T-helper 1 cell treated with Interleukin-12 subunit alpha and Interleukin-12 subunit beta and Interleukin-4 antibody, amounts not matched to agents 30 μg/mL and 1 μg/mL, for 36 hours (primary cell): ENCODE measurements around the gene TMPRSS13.

Source experiments
- H3K27ac Mint-ChIP-seq: one replicate; pipeline ENCODE4 v1.8.0; 2021; ENCODE audit warnings: mild to moderate bottlenecking, mixed read lengths
- H3K27me3 Mint-ChIP-seq: one replicate; pipeline ENCODE4 v1.8.0; 2021; ENCODE audit warnings: low read depth, mixed read lengths
- H3K36me3 Mint-ChIP-seq: one replicate; pipeline ENCODE4 v1.8.0; 2021; ENCODE audit warnings: low read depth, mixed read lengths
- H3K4me1 Mint-ChIP-seq: one replicate; pipeline ENCODE4 v1.8.0; 2021; ENCODE audit warnings: low read depth, mixed read lengths
- H3K4me3 Mint-ChIP-seq: one replicate; pipeline ENCODE4 v1.8.0; 2021; ENCODE audit warnings: mild to moderate bottlenecking, moderate library complexity, mixed read lengths
- H3K9me3 Mint-ChIP-seq: one replicate; pipeline ENCODE4 v1.8.0; 2021; ENCODE audit warnings: mixed read lengths

TMPRSS13 gene

DNA sequence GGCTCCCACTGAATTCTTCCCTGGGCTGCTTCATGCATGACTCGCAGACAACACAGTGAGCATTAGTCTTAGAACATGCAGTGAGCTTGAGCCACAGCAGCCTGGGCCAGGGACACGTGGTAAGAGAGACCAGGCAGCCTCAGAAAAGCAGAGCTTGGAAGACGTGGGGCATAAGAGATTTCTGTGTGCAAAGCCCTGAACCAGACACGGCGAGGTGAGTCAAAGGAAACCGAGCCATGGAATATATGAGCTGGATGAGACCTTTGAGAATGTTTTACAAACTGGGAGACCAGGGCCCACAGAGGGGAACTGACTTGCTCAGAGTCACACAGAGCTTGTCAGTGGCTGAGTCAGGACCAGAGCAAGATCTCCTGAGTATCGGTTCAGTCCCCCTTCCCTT is 44.2 kb downstream of the TMPRSS13 start:
- H3K27ac Mint-ChIP-seq = no peak overlapping the region
- no peaks in the 10 kb centered on the region for H3K36me3 Mint-ChIP-seq
- H3K4me3 Mint-ChIP-seq = no peak overlapping the region
- no peaks in the 10 kb centered on the region for H3K9me3 Mint-ChIP-seq
- H3K27me3 Mint-ChIP-seq = peaks cover 55% of the 10 kb centered on the region
- H3K4me1 Mint-ChIP-seq = no peaks in the 10 kb centered on the region

GRCh38 chr11:117883063-117883462 is 46.1 kb downstream of the TMPRSS13 start:
- no peak overlapping the region for H3K4me3 Mint-ChIP-seq
- no peaks in the 10 kb centered on the region for H3K9me3 Mint-ChIP-seq
- no peaks in the 10 kb centered on the region for H3K36me3 Mint-ChIP-seq
- H3K27me3 Mint-ChIP-seq = peaks cover 62% of the 10 kb centered on the region
- no peaks in the 10 kb centered on the region for H3K4me1 Mint-ChIP-seq
- no peak overlapping the region for H3K27ac Mint-ChIP-seq

- Mint-ChIP-seq H3K27me3 (peaks cover 68% of the 10 kb centered on the region), H3K9me3 (no peaks in the 10 kb centered on the region), H3K27ac (no peak overlapping the region), H3K4me3 (no peak overlapping the region), H3K36me3 (no peaks in the 10 kb centered on the region), H3K4me1 (no peaks in the 10 kb centered on the region)
Observed at GRCh38 chr11:117882311-117882905, 46.8 kb downstream of the TMPRSS13 start.

DNA sequence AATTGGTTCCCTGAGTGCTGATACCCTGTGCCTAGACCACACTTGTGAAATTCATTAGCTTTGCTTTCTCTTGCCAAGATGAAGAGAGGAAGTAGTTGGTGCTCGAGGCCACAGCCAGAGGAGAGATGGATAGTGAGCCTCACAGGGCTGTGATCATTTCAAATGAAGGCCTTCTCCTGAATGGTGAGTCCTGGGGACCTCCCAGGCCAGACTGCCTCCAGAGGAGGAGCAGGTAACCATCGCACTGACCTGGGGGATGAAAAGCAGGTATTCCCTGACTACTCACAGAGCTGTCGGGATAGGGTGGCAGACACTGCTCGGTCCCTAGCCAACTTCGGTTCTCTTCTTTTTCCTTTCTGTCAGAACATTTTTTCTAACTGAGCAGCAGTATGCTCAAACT is 48.0 kb downstream of the TMPRSS13 start:
- H3K27me3 Mint-ChIP-seq = peaks cover 74% of the 10 kb centered on the region
- no peaks in the 10 kb centered on the region for H3K36me3 Mint-ChIP-seq
- peaks cover 4% of the 10 kb centered on the region for H3K4me1 Mint-ChIP-seq
- H3K27ac Mint-ChIP-seq = no peak overlapping the region
- H3K9me3 Mint-ChIP-seq = no peaks in the 10 kb centered on the region
- H3K4me3 Mint-ChIP-seq = no peak overlapping the region

- Mint-ChIP-seq H3K27ac (no peak overlapping the region), H3K4me3 (no peak overlapping the region), H3K9me3 (no peaks in the 10 kb centered on the region), H3K36me3 (no peaks in the 10 kb centered on the region), H3K27me3 (peaks cover 82% of the 10 kb centered on the region), H3K4me1 (peaks cover 16% of the 10 kb centered on the region)
Observed at GRCh38 chr11:117879516-117880480, 49.4 kb downstream of the TMPRSS13 start.

- H3K4me3 Mint-ChIP-seq = no peak overlapping the region
- no peaks in the 10 kb centered on the region for H3K36me3 Mint-ChIP-seq
- H3K27ac Mint-ChIP-seq = no peak overlapping the region
- peaks cover 85% of the 10 kb centered on the region for H3K27me3 Mint-ChIP-seq
- peaks cover 16% of the 10 kb centered on the region for H3K4me1 Mint-ChIP-seq
- H3K9me3 Mint-ChIP-seq = no peaks in the 10 kb centered on the region
Observed at GRCh38 chr11:117878939-117879475, 50.2 kb downstream of the TMPRSS13 start.

GRCh38 chr11:117878314-117878938 is 50.8 kb downstream of the TMPRSS13 start:
- Mint-ChIP-seq H3K9me3 (no peaks in the 10 kb centered on the region), H3K4me3 (no peak overlapping the region), H3K36me3 (no peaks in the 10 kb centered on the region), H3K4me1 (peaks cover 16% of the 10 kb centered on the region), H3K27me3 (peaks cover 87% of the 10 kb centered on the region), H3K27ac (no peak overlapping the region)

GRCh38 chr11:117877120-117877784 is 52.0 kb downstream of the TMPRSS13 start:
- no peaks in the 10 kb centered on the region for H3K36me3 Mint-ChIP-seq

DNA sequence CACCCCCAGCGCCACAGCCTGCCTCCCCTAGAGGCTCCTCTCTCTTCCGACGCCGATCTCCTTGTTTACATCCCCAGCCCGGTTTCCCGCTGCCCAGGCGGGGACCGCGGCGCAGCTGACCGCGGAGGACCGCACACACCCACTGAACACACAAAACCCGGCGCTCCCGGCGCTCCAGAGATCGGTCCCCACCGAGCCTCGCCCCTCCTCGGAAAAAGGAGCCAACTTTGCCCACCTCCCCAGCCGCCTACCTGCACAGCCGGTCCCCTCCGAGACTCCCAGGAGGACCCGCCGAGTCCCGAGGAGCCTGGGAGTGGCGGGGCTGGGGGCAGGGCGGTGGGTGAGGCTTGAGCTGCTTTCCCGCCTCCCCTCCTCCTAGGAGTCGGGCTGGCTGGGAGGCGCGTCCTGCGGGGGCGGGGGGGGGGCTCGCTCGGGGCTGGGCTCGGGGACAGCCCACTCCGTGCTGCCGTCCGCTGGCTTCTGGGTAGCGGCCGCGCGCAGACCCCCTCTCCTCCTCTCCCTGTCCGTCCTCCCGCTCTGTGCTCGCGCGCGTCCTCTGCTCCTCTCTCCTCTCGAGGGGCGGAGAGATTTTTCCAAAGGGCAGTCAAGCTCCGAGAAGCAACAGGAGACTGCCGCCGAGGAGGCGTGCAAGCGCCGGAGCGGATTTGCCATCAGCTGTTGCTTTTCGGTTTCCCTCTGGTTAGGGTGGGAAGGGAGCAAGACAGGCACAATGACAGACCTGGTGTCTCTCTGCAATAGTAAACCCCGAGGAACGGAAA is 52.7 kb downstream of the TMPRSS13 start, which contains the start of gene FXYD6:
TSS of gene FXYD6 (minus strand) at position 318 of the 779 bp plus-strand sequence. CDS start 33,882 bp downstream, outside the sequence.
- Mint-ChIP-seq H3K4me1 (peaks cover 18% of the 10 kb centered on the region), H3K36me3 (no peaks in the 10 kb centered on the region), H3K4me3 (peak within 1 kb of the TSS; percentile 81), H3K9me3 (no peaks in the 10 kb centered on the region), H3K27ac (no peak within 1 kb of the TSS), H3K27me3 (peaks cover 84% of the 10 kb centered on the region)

More at GRCh38 chr11:117877120-117877784, 52.0 kb downstream of the TMPRSS13 start:
- Mint-ChIP-seq H3K4me3 (peak overlapping the region; percentile 4), H3K27me3 (peaks cover 85% of the 10 kb centered on the region), H3K9me3 (no peaks in the 10 kb centered on the region), H3K4me1 (peaks cover 18% of the 10 kb centered on the region), H3K27ac (no peak overlapping the region)

GRCh38 chr11:117876059-117876340 is 53.2 kb downstream of the TMPRSS13 start:
- Mint-ChIP-seq H3K4me3 (peak overlapping the region; percentile 81), H3K27me3 (peaks cover 79% of the 10 kb centered on the region), H3K36me3 (no peaks in the 10 kb centered on the region), H3K9me3 (no peaks in the 10 kb centered on the region), H3K4me1 (peaks cover 18% of the 10 kb centered on the region), H3K27ac (no peak overlapping the region)

- Mint-ChIP-seq H3K27me3 (peaks cover 74% of the 10 kb centered on the region), H3K9me3 (no peaks in the 10 kb centered on the region), H3K4me3 (peak overlapping the region; percentile 81), H3K36me3 (no peaks in the 10 kb centered on the region), H3K4me1 (peaks cover 18% of the 10 kb centered on the region), H3K27ac (no peak overlapping the region)
Observed at GRCh38 chr11:117875382-117876058, 53.7 kb downstream of the TMPRSS13 start.

DNA sequence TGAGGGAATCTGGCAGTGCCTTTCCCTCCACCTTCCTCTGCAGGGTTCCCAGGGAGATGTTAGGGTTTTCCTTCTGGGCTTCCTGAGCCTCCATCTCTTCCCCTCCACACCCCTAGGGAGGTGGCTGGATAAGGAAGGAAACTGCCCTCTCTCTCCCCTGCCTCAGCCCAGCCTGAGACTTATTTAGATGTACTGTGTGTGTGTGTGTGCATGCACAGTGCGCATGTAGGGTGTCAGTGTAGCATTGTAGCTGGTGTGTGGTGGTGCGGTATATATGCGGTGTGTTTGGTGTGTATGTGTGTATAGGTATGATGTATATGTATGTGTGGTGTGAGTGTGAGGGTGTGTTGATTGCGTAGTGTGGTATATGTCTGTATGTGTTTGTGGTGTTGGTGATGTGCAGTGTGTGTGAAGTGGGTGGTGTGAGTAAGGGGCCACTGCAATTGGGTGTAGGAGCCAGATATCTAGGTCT is 54.3 kb downstream of the TMPRSS13 start:
- no peaks in the 10 kb centered on the region for H3K9me3 Mint-ChIP-seq
- peaks cover 68% of the 10 kb centered on the region for H3K27me3 Mint-ChIP-seq
- peaks cover 18% of the 10 kb centered on the region for H3K4me1 Mint-ChIP-seq
- no peaks in the 10 kb centered on the region for H3K36me3 Mint-ChIP-seq
- H3K27ac Mint-ChIP-seq = no peak overlapping the region
- H3K4me3 Mint-ChIP-seq = peak overlapping the region; percentile 1

DNA sequence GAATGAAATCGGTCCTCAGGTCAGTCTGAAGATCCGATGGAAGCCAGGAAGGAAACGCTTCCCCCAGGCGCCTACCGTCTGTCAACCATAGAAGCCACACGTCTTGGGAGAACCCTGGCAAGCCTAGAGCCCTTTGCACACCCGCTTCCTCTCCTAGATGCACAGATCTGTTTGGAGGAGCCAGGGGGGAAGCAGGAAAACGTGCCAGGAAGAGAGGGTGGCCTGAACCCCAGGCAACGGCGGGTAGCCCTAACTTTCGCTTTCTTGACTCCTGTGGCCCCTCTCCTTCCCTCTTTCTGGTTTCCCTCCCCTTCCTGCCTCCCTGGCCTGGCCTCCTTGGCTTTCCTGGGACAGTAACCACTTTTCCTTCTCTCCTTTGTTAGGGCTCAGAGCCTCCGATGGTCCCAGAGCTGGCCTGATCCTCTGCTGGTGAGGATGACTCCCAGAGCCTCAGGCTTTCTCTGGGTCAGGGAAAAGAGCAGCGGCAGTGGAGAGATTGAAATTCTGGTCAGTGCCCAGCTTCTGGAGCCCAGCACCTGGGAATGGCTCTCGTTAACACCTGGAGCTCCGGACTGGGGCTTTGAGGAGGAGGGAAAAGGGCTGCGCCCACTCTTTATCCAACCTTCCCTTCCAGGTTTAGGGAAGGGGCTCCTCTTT is 54.8 kb downstream of the TMPRSS13 start:
- Mint-ChIP-seq H3K4me1 (peaks cover 18% of the 10 kb centered on the region), H3K4me3 (no peak overlapping the region), H3K27me3 (peaks cover 65% of the 10 kb centered on the region), H3K27ac (no peak overlapping the region), H3K9me3 (no peaks in the 10 kb centered on the region), H3K36me3 (no peaks in the 10 kb centered on the region)
